HCT116 (cell line): Measurements from ENCODE around the gene CFAP45. TPM values are rescaled to one million over a fixed set of nuclear protein-coding genes. Genes with fewer than 3 reads are reported as not detected.

Experiments
- ATAC-seq: fragments of 200-7000 bp; cut with Tn5 transposase; 2 replicates; pipeline ENCODE4 v1.9.1; 2020; ENCODE audit warnings: mild to moderate bottlenecking, moderate library complexity
- BruUV-seq: library from RNA; stranded (reverse); fragments of 400-500 nt; replicated peaks from 2 replicates; lab custom pipeline; 2021; lab: Mats Ljungman, UMichigan
- CTCF ChIA-PET: fragments of 300-600 bp; sonication (Branson Sonifier 250); formaldehyde crosslinking; loops from one replicate; lab custom pipeline; 2021; ENCODE audit warnings: antibody characterized with exemption; lab: Charles Lee
- POLR2A ChIA-PET: fragments of 300-600, 350-600 bp; sonication (Branson Sonifier 250); formaldehyde crosslinking; loops from one replicate; lab custom pipeline; 2021; ENCODE audit warnings: antibody characterized with exemption; lab: Charles Lee
- RAD21 ChIA-PET, 2 experiments: fragments of 300-600 bp; sonication (Branson Sonifier 250); formaldehyde crosslinking; loops; one replicate each; lab custom pipeline; 2023; ENCODE audit warnings: low total read pairs in 2 of 2; ENCODE audit not compliant: uncharacterized antibody in 2 of 2, unreplicated experiment in 2 of 2, low non-redundant PET in 1 of 2; lab: Charles Lee
- DNase-seq: peaks from one replicate; pipeline ENCODE4 v3.0.0-alpha.2; 2010; ENCODE audit warnings: low read depth, low spot score
- H2AFZ ChIP-seq: fragments of 200-600 bp; shearing (Covaris generic), sonication (generic); 2 replicates; pipeline ENCODE4 v1.6.1; 2017; ENCODE audit warnings: low read depth, mixed run types, mixed read lengths, antibody characterized with exemption, low read length; ENCODE audit not compliant: poor library complexity, severe bottlenecking
- H3K27ac ChIP-seq: 2 replicates; pipeline ENCODE4 v1.5.1; 2012; ENCODE audit warnings: low read depth, low read length
- H3K27me3 ChIP-seq: fragments of 200-600 bp; sonication (generic); 2 replicates; pipeline ENCODE4 v1.6.1; 2016; ENCODE audit warnings: mixed run types, low read length, mixed read lengths; ENCODE audit not compliant: insufficient read depth
- H3K36me3 ChIP-seq, 2 experiments: fragments of 200-500 bp in 1 of 2; fragments of 200-600 bp in 1 of 2; sonication (Bioruptor generic) in 1 of 2; sonication (generic) in 1 of 2; 2 replicates each; pipeline versions ENCODE4 v1.5.1 to v1.6.1; 2014 to 2016; ENCODE audit warnings: low read length in 2 of 2, inconsistent platforms in 1 of 2, mixed read lengths in 1 of 2, mixed run types in 1 of 2; ENCODE audit not compliant: insufficient read depth in 2 of 2, control insufficient read depth in 1 of 2
- H3K4me1 ChIP-seq, 2 experiments: fragments of 200-600 bp in 1 of 2; sonication (generic) in 1 of 2; 2 replicates each; pipeline versions ENCODE4 v1.5.1 to v1.6.1; 2012 to 2017; ENCODE audit warnings: low read length in 2 of 2, inconsistent platforms in 1 of 2, mild to moderate bottlenecking in 1 of 2, mixed read lengths in 1 of 2, mixed run types in 1 of 2, moderate library complexity in 1 of 2; ENCODE audit not compliant: insufficient read depth in 2 of 2, control insufficient read depth in 1 of 2
- H3K4me2 ChIP-seq: fragments of 200-600 bp; sonication (generic); 2 replicates; pipeline ENCODE4 v1.6.1; 2017; ENCODE audit warnings: mixed run types, low read length, mixed read lengths
- H3K4me3 ChIP-seq, 2 experiments: fragments of 200-600 bp in 1 of 2; sonication (generic) in 1 of 2; replicated peaks in 1 of 2; 2 replicates each; pipeline ENCODE4 v1.5.1; 2011 to 2016; ENCODE audit warnings: low read length in 2 of 2, control low read depth in 1 of 2, low read depth in 1 of 2, mild to moderate bottlenecking in 1 of 2, mixed read lengths in 1 of 2, mixed run types in 1 of 2
- H3K79me2 ChIP-seq: fragments of 200-600 bp; sonication (generic); 2 replicates; pipeline ENCODE4 v1.6.1; 2017; ENCODE audit warnings: mild to moderate bottlenecking, mixed run types, low read length, moderate library complexity, mixed read lengths; ENCODE audit not compliant: insufficient read depth
- H3K9ac ChIP-seq: fragments of 200-600 bp; sonication (generic); 2 replicates; pipeline ENCODE4 v1.6.1; 2016; ENCODE audit warnings: low read length, mixed read lengths
- H3K9me2 ChIP-seq: fragments of 200-600 bp; sonication (generic), shearing (Covaris generic); 2 replicates; pipeline ENCODE4 v1.6.1; 2017; ENCODE audit warnings: mixed run types, mild to moderate bottlenecking, moderate library complexity; ENCODE audit not compliant: insufficient read depth
- H3K9me3 ChIP-seq, 2 experiments: fragments of 200-500 bp in 1 of 2; fragments of 200-600 bp in 1 of 2; sonication (Bioruptor generic) in 1 of 2; sonication (generic) in 1 of 2; 2 replicates each; pipeline ENCODE4 v1.6.1; 2014 to 2017; ENCODE audit warnings: low read length in 2 of 2, mixed read lengths in 2 of 2, inconsistent platforms in 1 of 2, low read depth in 1 of 2, mild to moderate bottlenecking in 1 of 2, mixed run types in 1 of 2, moderate library complexity in 1 of 2; ENCODE audit not compliant: control insufficient read depth in 1 of 2, insufficient read depth in 1 of 2
- H4K20me1 ChIP-seq: fragments of 200-600 bp; sonication (generic), shearing (Covaris generic); 2 replicates; pipeline ENCODE4 v1.6.1; 2017; ENCODE audit warnings: mixed run types, mild to moderate bottlenecking, moderate library complexity; ENCODE audit not compliant: insufficient read depth
- CBX3 ChIP-seq: IDR thresholded peaks from 2 replicates; pipeline ENCODE4 v1.6.1; 2012; ENCODE audit warnings: low read depth
- CEBPB ChIP-seq: IDR thresholded peaks from 2 replicates; pipeline ENCODE4 v1.6.1; 2012; ENCODE audit warnings: low read depth
- ELF1 ChIP-seq: IDR thresholded peaks from 2 replicates; pipeline ENCODE4 v1.6.1; 2012; ENCODE audit warnings: low read depth, borderline replicate concordance
- EZH2 ChIP-seq: fragments of 200-600 bp; sonication (generic); IDR thresholded peaks from 2 replicates; pipeline ENCODE4 v1.6.1; 2017; ENCODE audit warnings: antibody characterized with exemption, mixed run types
- EZH2phosphoT487 ChIP-seq: fragments of 200-600 bp; IDR thresholded peaks from 2 replicates; pipeline ENCODE4 v1.6.1; 2018; ENCODE audit warnings: antibody characterized with exemption, borderline replicate concordance
- FOSL1 ChIP-seq: IDR thresholded peaks from 2 replicates; pipeline ENCODE4 v1.6.1; 2012; ENCODE audit warnings: low read depth
- JUND ChIP-seq: IDR thresholded peaks from 2 replicates; pipeline ENCODE4 v1.6.1; 2012
- POLR2A ChIP-seq: IDR thresholded peaks from 2 replicates; pipeline ENCODE4 v1.7.0; 2011; ENCODE audit warnings: borderline replicate concordance; ENCODE audit not compliant: insufficient read depth, insufficient read length; ENCODE audit errors: extremely low read depth
- POLR2AphosphoS5 ChIP-seq: IDR thresholded peaks from 2 replicates; pipeline ENCODE4 v1.6.1; 2011; ENCODE audit warnings: mild to moderate bottlenecking, low read depth, low read length, moderate library complexity
- SIN3A ChIP-seq: IDR thresholded peaks from 2 replicates; pipeline ENCODE4 v1.6.1; 2012; ENCODE audit warnings: low read depth
- SRF ChIP-seq: IDR thresholded peaks from 2 replicates; pipeline ENCODE4 v1.6.1; 2012; ENCODE audit warnings: low read depth
- TCF7L2 ChIP-seq: IDR thresholded peaks from 2 replicates; pipeline ENCODE4 v1.7.0; 2011; ENCODE audit warnings: borderline replicate concordance, inconsistent platforms; ENCODE audit not compliant: insufficient read depth, insufficient read length; ENCODE audit errors: extremely low read depth
- YY1 ChIP-seq: IDR thresholded peaks from 2 replicates; pipeline ENCODE4 v1.6.1; 2011; ENCODE audit warnings: low read length, low read depth, moderate library complexity, mild to moderate bottlenecking; ENCODE audit not compliant: insufficient replicate concordance; ENCODE audit errors: extremely low read depth
- ZFX ChIP-seq: fragments of 450-650 bp; IDR thresholded peaks from 2 replicates; pipeline ENCODE4 v1.6.1; 2017
- ZNF274 ChIP-seq: fragments of 200-500 bp; sonication (Bioruptor generic); IDR thresholded peaks from 2 replicates; pipeline ENCODE4 v1.6.1; 2014; ENCODE audit warnings: mild to moderate bottlenecking, low read depth, low read length, inconsistent platforms
- intact Hi-C: fragments of 100-400 bp; cut with micrococcal nuclease; formaldehyde crosslinking; loops from 2 replicates; pipeline ENCODE4 v1.10.0; 2022
- total RNA-seq: library from RNA; stranded (reverse); gene quantifications from one replicate; pipeline ENCODE4 v1.2.1, GENCODE V29; 2021; ENCODE audit not compliant: unreplicated experiment
- TF ChIP-seq, protein P1 (sequence below): IDR thresholded peaks from 2 replicates; pipeline ENCODE4 v1.6.1; 2012; ENCODE audit warnings: low read depth
- TF ChIP-seq, protein P2 (sequence below): IDR thresholded peaks from 2 replicates; pipeline ENCODE4 v1.6.1; 2012
- TF ChIP-seq, protein P3 (sequence below), 3 experiments: fragments of 200-600 bp in 1 of 3; sonication (generic) in 1 of 3; IDR thresholded peaks in 2 of 3; conservative IDR thresholded peaks in 1 of 3; 2 replicates each; pipeline ENCODE4 v1.5.1; 2012 to 2017; ENCODE audit warnings: low read depth in 2 of 3, low read length in 2 of 3, antibody characterized with exemption in 1 of 3, borderline replicate concordance in 1 of 3, control low read depth in 1 of 3, mild to moderate bottlenecking in 1 of 3, mixed read lengths in 1 of 3, mixed run types in 1 of 3, moderate library complexity in 1 of 3; ENCODE audit not compliant: insufficient read depth in 1 of 3
- TF ChIP-seq, protein P4 (sequence below): IDR thresholded peaks from 2 replicates; pipeline ENCODE4 v1.6.1; 2012

The CFAP45 gene
- total RNA-seq, 1 experiment from 2014 or later: 0.59 TPM

DNA sequence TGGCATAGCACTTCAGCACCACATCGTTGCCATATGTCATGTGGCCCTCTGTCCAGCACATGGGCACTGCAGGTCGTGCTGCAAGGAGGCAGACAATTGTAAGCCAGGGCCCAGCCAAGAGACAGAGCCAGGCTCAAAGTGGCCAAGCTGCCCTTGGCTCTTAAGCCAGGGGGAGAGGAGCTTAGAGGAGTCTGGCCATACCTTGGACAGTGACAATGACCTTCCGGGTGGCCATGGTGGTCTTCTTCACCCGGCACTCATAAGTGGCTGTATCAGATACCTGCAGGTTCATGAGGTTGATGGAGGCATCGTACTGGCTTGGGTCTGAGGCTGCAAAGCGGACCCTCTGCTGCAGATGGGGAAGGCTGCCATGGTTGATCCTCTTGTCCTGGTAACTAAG lies 42.1 kb downstream of the CFAP45 start:
- ChIA-PET POLR2A (no interaction called here), RAD21 (no interaction called here), CTCF (no interaction called here)
- H2AFZ ChIP-seq: no peak overlapping the region
- no peaks in the 10 kb centered on the region for H3K27me3 ChIP-seq
- intact Hi-C loops: no loop called here
- H3K27ac ChIP-seq: no peak overlapping the region
- no peak overlapping the region for H3K4me3 ChIP-seq
- DNase-seq (no peak), ATAC-seq (no peak)
- H4K20me1 ChIP-seq: no peaks in the 10 kb centered on the region
- H3K9ac ChIP-seq: no peak overlapping the region
- H3K36me3 ChIP-seq: no peaks in the 10 kb centered on the region
- no peaks in the 10 kb centered on the region for H3K9me3 ChIP-seq
- H3K4me2 ChIP-seq: no peak overlapping the region
- TF ChIP-seq TCF7L2: no peak
- no peak for TF ChIP-seq EZH2
- TF ChIP-seq POLR2A: no peak
- TF ChIP-seq CBX3: no peak
- TF ChIP-seq ELF1: no peak
- no peak for TF ChIP-seq YY1
- no peak for TF ChIP-seq SIN3A
- no peak for TF ChIP-seq EZH2phosphoT487
- TF ChIP-seq CEBPB: no peak
- no peak for TF ChIP-seq POLR2AphosphoS5
- TF ChIP-seq, protein P1, sequence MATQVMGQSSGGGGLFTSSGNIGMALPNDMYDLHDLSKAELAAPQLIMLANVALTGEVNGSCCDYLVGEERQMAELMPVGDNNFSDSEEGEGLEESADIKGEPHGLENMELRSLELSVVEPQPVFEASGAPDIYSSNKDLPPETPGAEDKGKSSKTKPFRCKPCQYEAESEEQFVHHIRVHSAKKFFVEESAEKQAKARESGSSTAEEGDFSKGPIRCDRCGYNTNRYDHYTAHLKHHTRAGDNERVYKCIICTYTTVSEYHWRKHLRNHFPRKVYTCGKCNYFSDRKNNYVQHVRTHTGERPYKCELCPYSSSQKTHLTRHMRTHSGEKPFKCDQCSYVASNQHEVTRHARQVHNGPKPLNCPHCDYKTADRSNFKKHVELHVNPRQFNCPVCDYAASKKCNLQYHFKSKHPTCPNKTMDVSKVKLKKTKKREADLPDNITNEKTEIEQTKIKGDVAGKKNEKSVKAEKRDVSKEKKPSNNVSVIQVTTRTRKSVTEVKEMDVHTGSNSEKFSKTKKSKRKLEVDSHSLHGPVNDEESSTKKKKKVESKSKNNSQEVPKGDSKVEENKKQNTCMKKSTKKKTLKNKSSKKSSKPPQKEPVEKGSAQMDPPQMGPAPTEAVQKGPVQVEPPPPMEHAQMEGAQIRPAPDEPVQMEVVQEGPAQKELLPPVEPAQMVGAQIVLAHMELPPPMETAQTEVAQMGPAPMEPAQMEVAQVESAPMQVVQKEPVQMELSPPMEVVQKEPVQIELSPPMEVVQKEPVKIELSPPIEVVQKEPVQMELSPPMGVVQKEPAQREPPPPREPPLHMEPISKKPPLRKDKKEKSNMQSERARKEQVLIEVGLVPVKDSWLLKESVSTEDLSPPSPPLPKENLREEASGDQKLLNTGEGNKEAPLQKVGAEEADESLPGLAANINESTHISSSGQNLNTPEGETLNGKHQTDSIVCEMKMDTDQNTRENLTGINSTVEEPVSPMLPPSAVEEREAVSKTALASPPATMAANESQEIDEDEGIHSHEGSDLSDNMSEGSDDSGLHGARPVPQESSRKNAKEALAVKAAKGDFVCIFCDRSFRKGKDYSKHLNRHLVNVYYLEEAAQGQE: no peak
- no peak for TF ChIP-seq SRF
- TF ChIP-seq, protein P2, sequence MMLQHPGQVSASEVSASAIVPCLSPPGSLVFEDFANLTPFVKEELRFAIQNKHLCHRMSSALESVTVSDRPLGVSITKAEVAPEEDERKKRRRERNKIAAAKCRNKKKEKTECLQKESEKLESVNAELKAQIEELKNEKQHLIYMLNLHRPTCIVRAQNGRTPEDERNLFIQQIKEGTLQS: no peak
- no peak for TF ChIP-seq ZNF274
- TF ChIP-seq, protein P3, sequence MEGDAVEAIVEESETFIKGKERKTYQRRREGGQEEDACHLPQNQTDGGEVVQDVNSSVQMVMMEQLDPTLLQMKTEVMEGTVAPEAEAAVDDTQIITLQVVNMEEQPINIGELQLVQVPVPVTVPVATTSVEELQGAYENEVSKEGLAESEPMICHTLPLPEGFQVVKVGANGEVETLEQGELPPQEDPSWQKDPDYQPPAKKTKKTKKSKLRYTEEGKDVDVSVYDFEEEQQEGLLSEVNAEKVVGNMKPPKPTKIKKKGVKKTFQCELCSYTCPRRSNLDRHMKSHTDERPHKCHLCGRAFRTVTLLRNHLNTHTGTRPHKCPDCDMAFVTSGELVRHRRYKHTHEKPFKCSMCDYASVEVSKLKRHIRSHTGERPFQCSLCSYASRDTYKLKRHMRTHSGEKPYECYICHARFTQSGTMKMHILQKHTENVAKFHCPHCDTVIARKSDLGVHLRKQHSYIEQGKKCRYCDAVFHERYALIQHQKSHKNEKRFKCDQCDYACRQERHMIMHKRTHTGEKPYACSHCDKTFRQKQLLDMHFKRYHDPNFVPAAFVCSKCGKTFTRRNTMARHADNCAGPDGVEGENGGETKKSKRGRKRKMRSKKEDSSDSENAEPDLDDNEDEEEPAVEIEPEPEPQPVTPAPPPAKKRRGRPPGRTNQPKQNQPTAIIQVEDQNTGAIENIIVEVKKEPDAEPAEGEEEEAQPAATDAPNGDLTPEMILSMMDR (IDR thresholded peaks at IDR 0.05 in 2 of 3, conservative IDR thresholded peaks at IDR 0.05 in 1 of 3; ENCODE audit: borderline replicate concordance in 1 of 3, insufficient read depth in 1 of 3, low read depth in 2 of 3, low read length in 2 of 3): no peak
- no peak for TF ChIP-seq ZFX
- TF ChIP-seq JUND: no peak
- TF ChIP-seq FOSL1: no peak
- TF ChIP-seq, protein P4, sequence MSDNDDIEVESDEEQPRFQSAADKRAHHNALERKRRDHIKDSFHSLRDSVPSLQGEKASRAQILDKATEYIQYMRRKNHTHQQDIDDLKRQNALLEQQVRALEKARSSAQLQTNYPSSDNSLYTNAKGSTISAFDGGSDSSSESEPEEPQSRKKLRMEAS: no peak
- TF ChIP-seq, all 23 proteins: peak for 0
- H3K79me2 ChIP-seq: no peaks in the 10 kb centered on the region
- H3K4me1 ChIP-seq: peaks cover 21 to 32% of the 10 kb centered on the region in 2 experiments
- H3K9me2 ChIP-seq: no peaks in the 10 kb centered on the region
- no TSS peak for BruUV-seq
